Skin epidermis (tissue), 12 donors: ENCODE measurements around the gene S1PR1.
"Not testable (repeated sequence)": the region's sequence is repeated elsewhere in the genome, so short reads cannot be mapped to it uniquely, and the experiment has no call there.

Experiments
- H3K27ac ChIP-seq, 21 experiments: fragments of 200-600 bp; sonication (generic) in 11 of 21; one replicate each; pipeline ENCODE4 v1.5.0; 2020; ENCODE audit warnings: mild to moderate bottlenecking in 3 of 21, inconsistent platforms in 2 of 21, moderate library complexity in 2 of 21
- H3K4me3 ChIP-seq, 7 experiments: fragments of 200-600 bp; sonication (generic) in 2 of 7; one replicate each; pipeline ENCODE4 v1.5.0; 2020; ENCODE audit warnings: inconsistent platforms in 2 of 7, mild to moderate bottlenecking in 2 of 7, moderate library complexity in 1 of 7

S1PR1 gene

DNA sequence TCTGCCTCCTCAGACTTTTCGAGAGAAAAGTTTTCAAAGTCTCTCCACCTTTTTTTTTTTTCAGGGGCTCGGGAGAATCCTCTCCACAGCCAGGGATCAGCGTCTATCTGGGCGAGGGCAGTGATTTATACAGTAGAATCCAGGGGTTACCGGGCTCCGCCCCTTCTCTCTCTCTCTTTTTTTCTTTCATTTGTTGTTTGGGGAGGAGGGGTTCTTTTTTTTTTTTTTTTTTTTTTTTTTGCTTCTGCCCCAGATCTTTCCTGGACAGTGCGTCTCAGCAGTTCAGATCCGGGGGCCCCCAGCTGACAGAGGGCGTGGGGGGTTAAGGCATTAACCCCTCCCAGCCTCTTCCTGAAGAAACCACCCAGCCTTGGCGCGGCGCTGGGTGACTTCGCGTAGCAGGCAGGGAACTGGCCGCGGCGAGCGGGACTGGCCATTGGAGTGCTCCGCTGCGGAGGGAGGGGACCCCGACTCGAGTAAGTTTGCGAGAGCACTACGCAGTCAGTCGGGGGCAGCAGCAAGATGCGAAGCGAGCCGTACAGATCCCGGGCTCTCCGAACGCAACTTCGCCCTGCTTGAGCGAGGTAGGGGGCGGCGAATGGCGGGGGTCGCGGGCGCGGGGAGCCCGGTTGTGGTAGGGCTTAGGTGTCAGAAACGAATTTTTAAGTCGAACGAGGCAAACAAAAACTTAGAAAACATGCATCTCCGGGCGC lies at the start of gene S1PR1:
S1PR1 (plus strand) TSS at position 504 of the 713 bp plus-strand sequence. CDS start 1,966 bp downstream, outside the sequence.
- H3K4me3 ChIP-seq = peak within 1 kb of the TSS; percentile 38 to 72 (median 48)
- peak within 1 kb of the TSS; percentile 52 to 95 (median 84) for H3K27ac ChIP-seq

DNA sequence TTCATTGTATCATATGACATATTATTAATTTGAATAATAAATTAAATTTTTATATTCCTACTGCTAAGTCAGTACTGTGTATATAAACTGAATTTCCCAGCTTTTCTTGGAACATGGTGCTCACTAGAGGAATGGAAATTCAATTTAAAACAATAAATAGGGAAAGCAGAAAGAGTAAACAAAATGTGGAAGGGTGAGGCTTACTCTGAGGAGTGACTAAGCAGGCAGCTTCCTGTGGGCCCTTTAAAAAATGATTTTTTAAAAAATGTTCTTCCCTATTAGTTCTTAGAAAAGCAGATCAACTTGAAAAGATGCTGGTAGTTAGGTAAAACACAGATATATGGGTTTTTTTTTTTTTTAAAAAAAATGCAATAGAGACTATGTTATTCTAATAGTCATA lies 49.5 kb upstream of the S1PR1 start:
- Histone ChIP-seq H3K4me3 (no peak overlapping the region), H3K27ac (peak overlapping the region in 3 of 21 experiments; percentile 11 to 56 (median 33))

DNA sequence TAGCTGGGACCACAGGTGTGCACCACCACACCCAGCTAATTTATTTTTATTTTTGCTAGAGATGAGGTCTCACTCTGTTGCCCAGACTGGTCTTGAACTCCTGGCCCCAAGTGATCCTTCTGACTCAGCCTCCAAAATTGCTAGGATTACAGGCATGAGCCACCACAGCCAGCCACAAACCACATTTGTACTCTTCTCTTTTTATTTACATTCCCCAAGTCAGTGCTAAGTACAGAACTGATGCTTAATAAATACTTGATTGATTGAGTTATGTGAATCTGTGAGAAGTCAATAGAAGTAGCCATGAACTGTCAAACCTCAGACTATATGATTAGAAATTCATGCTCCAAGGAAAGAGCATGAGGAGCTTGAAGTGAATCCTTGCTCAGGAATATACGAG lies 48.5 kb upstream of the S1PR1 start:
- H3K4me3 ChIP-seq = no peak overlapping the region
- no peak overlapping the region for H3K27ac ChIP-seq

DNA sequence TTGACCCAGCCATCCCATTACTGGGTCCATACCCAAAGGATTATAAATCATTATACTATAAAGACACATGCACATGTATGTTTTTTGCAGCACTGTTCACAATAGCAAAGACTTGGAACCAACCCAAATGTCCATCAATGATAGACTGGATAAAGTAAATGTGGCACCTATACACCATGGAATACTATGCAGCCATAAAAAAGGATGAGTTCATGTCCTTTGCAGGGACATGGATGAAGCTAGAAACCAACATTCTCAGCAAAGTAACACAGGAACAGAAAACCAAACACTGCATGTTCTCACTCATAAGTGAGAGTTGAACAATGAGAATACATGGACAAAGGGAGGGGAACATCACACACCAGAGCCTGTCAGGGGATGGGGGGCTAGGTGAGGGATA lies 47.9 kb upstream of the S1PR1 start:
- not testable (repeated sequence) for H3K27ac ChIP-seq, H3K4me3 ChIP-seq

DNA sequence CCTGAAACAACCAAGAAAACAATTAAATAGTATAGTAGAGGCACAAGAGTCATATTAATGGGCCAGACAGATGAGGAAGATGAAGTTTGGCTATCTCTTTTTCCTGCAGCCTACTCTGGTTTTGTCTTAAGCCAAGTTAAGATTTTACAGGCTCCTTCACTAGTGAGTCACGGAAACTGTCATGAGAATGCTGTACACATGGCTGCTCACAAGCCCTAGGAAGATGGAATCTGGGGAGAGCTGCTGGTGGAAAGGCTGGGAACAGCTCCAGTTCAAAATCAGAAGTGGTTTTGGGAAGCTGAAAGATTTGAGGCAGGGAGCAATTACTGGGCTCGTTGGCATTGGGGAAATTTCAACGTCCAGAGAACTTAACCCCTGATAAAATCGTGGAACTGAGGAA lies 46.4 kb upstream of the S1PR1 start:
- H3K27ac ChIP-seq = no peak overlapping the region
- H3K4me3 ChIP-seq = no peak overlapping the region

DNA sequence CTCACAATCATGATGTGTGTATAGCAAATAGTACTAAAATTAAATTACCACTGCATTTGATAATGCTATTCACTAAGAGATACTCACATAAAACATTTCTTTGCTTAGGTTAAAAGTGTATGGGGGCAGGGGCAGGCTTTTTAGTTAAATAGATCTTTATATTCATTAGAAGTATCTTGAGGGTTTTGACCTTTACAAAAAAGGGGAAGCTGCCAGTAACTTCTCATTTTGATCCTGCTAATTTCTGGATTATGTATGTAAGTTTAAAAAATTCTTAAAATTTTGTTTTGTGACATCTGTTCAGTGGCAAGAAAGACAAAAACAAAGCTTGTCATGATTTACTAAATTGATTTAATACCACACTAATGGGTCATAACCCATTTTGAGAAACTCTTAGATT lies 45.8 kb upstream of the S1PR1 start:
- Histone ChIP-seq H3K4me3 (no peak overlapping the region), H3K27ac (no peak overlapping the region)

DNA sequence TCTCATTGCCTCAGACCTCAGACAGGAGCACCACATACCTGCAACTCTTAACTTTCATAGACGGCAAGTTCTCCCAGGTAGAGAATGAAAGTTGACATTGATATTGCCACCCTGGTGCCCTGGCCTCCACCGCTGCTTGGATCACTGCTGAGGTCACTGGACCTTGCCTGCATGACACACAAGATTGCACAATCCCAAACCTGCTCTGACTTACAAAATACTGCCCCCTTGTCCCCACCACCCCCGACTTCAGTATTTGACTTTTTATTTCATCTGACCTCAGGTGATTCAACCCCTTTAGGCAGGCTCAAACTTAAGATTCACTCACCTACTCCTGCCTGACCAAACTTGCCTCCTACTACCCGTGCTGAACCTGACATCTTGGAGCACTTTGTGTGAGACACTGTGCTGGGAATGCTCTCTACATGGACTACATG lies 43.1 kb upstream of the S1PR1 start:
- Histone ChIP-seq H3K4me3 (no peak overlapping the region), H3K27ac (no peak overlapping the region)

DNA sequence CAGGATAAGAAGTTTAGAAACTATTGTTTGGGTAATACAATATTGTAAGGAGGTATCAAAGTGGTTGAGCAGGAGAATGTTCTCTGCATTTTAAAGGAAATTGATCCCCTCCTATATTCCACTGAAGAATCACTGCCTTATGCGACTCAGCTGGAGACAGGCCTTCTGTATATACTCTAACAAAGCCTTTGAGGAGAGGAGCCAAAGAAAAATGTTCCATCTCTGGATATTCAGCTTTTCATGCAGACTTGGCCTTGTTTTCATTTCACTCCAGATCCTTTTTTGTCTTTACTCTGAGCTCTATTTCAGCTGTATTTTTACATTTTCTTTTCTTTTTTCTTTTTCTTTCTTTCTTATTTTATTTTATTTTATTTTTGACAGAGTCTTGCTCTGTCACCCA lies 42.1 kb upstream of the S1PR1 start:
- H3K4me3 ChIP-seq = no peak overlapping the region
- no peak overlapping the region for H3K27ac ChIP-seq

DNA sequence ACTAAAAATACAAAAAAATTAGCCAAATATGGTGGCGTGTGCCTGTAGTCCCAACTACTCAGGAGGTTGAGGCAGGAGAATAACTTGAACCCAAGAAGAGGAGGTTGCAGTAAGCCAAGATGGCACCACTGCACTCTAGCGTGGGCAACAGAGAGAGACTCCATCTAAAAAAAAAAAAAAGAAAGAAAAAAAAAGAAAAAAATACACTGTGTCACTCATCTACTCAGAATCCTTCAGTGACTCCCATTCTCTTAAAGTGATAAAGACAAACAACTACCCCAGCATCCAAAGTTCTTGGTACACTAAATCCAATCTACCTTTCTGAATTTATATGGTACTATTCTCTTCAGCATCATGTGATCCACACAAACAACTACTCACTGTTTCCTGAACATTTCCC lies 40.2 kb upstream of the S1PR1 start:
- H3K27ac ChIP-seq = no peak overlapping the region
- no peak overlapping the region for H3K4me3 ChIP-seq

DNA sequence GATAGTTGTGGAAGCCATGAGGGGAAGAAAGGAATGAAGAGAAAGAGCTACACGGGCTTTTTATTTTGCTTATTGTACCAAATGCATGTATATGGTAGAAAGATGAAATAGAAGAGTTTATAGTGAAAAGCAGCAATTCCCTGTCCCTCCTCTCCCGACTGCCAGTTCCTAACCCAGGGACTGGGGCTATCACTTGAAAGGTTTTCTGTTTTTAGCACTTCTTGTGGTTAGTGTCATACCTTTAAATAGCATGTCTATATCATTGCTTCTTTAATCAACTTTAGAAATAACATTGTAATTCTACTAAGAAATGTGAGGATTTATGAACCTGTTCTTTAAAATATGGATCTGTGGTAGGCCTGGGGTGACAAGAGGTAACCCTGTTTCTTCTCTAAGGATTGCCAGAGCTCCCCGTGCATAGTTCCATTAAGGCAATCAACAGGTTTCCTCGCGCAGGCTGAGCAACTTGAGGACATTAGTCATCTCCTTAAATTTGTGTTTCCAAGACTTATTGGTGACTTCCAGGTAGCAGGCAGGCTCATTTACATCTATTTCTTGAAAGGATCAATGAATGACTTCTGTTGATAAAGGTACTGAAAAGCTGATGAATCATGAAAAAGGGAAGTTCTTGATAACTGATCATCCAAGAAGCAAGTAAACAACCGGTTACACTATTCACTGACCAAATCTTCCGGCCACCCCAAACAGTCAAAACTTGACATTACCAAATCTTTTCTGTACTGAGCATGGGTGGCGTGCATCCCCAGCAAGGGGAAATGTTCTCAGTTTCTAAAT lies 37.8 kb upstream of the S1PR1 start:
- H3K4me3 ChIP-seq = no peak overlapping the region
- H3K27ac ChIP-seq = no peak overlapping the region

DNA sequence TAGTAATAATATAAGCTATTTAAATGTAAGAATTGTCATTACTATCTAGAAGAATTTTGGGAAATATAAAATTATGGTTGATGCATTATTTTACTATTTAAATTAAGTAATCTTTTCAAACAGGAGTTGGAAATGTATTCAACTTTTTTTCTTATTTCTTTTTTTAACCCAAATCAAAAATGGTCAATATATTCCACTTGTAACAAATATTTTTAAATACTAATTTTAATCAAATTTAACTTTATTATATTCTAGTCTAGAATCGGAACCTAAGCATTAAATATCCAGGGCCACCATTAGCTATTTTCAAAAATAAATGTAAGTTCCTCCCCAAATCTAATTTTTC lies 37.2 kb upstream of the S1PR1 start:
- Histone ChIP-seq H3K27ac (no peak overlapping the region), H3K4me3 (no peak overlapping the region)

DNA sequence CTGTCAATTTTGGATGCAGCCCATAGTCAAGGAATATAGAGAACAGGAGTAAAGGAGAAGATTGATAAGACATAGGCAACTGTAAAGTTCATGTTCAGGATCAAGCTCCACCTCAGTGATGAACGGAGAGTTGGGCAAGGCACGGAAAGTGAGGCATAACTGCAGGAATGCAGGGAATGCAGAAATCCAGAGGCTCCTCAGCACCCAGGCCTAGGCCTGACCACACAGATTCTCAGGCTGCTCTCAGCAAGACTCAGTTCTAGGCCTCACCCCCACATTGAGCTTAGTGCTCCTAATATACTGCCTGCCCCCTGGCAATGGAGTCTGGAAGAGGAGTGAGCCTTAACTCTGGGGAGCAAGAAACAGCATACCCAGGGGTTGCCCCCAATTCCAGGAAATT lies 36.3 kb upstream of the S1PR1 start:
- Histone ChIP-seq H3K4me3 (no peak overlapping the region), H3K27ac (no peak overlapping the region)

DNA sequence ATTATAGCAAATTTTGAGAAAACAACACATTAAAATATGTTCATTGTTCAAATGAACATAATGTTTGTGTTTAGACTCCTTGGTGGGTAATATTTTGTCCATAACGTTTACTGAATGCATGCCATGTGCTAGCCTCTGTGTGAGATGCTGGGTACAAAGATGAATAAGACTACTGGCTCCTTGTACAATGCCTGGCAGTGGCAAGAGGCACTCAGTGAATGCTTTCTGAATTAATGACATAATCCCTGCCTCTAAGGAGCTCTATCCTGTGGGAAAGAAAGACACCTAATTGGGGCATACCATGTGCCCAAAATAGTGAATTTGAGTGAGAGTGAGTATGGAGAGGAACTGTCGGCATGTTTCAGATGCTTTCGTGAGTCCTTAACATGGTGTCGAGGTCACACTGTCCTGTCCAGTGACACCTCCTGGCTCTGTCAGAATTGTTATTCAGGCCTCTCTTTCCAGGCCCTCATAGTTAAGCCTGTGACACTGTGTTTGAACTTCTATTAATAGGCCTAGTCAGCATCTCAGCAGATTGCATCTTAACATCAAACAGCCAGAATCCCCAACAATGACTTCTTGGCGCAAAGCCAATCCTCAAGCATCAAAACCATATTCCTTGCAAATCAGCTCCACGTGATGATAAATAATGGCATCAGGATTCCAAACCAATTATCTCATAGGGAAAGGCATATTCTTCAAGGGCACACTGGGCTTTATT lies 32.8 kb upstream of the S1PR1 start:
- no peak overlapping the region for H3K27ac ChIP-seq
- no peak overlapping the region for H3K4me3 ChIP-seq

DNA sequence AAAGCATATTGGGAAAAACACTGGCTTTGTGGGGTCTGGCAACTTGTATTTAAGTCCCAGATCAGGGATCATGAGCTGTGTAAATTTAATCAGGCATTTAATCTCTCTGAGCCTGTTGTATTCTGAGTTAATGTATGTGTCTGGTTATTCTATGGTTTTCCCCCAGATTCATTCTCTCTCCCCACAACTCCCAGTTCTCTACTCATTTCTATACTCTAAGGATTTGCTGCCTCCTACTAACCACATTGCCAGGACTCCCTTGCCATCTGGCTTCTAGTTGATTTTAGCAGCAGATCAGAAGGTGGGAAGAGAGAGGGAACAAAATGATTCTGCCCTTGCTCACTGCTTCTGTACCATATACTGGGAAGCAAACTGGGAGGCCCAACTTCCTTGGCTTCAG lies 31.4 kb upstream of the S1PR1 start:
- Histone ChIP-seq H3K27ac (no peak overlapping the region), H3K4me3 (no peak overlapping the region)

DNA sequence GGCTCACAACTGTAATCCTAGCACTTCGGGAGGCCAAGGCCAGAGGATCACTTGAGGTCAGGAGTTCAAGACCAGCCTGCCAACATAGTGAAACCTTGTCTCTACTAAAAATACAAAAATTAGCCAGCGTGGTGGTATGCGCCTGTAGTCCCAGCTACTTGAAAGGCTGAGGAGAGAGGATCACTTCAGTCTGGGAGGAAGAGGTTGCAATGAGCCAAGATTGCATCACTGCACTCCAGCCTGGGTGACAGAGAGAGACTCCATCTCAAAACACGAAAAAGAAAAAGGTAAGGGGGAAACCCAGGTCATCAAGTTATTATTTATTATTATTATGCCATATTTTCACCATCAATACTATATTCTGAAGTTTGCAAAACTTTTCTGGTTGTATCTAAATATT lies 30.7 kb upstream of the S1PR1 start:
- not testable (repeated sequence) for H3K27ac ChIP-seq, H3K4me3 ChIP-seq

DNA sequence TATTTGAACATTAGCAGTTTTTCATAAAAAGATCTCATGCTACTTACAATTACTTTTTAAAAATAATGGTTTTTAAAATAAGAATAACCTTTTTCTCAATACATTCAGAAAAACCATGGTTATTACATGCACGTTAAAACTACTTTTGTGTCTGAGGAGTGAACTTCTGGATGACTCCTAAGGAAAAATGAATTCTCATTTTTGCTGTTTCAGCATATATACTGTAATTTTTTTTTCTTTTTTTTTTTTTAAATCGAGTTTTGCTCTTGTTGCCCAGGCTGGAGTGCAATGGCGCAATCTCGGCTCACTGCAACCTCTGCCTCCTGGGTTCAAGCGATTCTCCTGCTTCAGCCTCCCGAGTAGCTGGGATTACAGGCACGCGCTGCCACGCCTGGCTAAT lies 29.5 kb upstream of the S1PR1 start:
- H3K4me3 ChIP-seq, H3K27ac ChIP-seq: not testable (repeated sequence)

DNA sequence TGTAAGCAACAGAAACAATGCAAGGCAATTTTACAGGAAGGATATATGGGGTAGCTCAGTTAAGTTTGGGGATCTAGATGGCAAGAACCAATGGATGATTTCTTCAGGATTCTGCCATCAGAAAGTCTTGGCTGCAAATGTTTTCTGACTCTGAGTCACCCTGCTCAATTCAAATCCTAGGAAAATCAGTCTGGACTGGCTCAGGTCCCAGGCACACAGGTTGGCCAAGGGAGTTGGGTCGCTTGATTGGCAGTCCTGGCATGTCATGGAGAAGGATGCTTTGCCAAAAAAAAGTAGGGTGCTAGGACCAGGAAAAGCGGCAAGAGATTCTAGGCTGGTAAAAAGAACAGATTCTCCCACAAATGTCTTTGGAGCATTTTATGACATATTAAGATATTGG lies 28.9 kb upstream of the S1PR1 start:
- no peak overlapping the region for H3K27ac ChIP-seq
- H3K4me3 ChIP-seq = no peak overlapping the region

DNA sequence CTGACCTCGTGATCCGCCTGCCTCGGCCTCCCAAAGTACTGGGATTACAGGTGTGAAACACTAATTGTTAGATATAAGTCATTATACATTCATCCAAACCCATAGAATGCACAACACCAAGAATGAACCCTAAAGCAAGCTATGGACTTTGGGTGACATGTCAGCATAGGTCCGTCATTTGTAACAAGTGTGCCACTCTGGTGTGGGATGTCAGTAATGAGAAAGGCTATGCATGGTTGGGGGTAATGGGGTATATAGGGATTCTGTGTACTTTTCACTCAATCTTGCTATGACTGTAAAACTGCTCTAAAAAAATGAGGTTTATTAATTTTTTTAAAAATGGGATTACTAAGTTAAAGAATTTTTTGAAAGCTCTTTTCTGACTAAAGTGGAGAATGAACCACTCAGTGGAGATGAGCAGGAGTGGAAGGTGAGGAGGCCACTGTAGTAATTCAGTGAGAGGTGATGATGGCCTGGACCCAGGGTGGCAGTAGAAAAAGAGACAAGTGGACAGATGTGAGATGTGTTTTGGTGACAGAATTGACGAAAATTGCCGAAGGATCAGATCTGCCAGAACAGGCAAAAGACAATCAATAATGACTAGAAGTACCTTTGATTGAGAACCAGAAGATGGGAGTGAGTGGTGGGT lies 21.3 kb upstream of the S1PR1 start:
- H3K27ac ChIP-seq = no peak overlapping the region
- no peak overlapping the region for H3K4me3 ChIP-seq

DNA sequence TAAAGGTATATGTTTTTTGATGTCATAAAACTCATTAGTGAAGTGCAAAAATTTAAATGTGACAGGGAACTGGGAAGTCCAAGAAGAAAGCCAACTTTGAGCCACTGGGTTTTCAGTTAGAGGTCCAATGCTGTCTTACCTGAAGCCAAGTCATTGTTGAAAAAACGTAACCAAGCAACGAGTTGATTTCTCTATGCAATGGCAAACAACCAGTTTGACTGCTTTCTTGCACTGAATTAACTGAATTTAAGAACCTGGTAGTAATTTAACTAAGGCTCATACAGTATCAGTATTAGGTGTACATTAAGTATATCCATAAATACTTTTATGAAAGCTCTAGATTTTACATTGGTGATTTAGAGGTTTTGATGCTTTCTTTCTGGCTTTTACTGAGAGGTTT lies 20.2 kb upstream of the S1PR1 start:
- Histone ChIP-seq H3K27ac (no peak overlapping the region), H3K4me3 (no peak overlapping the region)

DNA sequence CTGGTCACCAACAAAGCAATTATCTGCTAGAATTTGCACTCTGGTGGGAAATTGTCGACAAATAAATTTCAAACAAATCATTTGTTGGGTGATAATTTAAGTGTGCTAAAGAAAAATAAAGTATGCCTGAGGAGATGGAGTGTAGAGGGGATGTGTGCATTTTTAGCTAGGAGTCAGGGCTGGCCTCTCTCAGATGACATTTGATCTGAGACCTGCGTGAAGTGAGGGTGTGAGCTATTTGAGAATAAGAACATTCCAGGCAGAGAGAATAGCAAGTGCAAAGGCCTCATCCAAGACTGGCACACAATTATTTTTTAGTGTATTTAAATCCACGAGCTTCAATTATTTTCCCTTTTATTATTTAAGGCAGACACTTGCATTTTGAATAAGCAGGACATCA lies 19.7 kb upstream of the S1PR1 start:
- no peak overlapping the region for H3K4me3 ChIP-seq
- no peak overlapping the region for H3K27ac ChIP-seq
